ENCODE measurements around the gene STK24. TPM values are rescaled to one million over a fixed set of nuclear protein-coding genes. Genes with fewer than 3 reads are reported as not detected.

STK24 gene
- total RNA-seq, 6 donors from 2014 or later = 51.3 to 89.8 (median 78.6) TPM

DNA sequence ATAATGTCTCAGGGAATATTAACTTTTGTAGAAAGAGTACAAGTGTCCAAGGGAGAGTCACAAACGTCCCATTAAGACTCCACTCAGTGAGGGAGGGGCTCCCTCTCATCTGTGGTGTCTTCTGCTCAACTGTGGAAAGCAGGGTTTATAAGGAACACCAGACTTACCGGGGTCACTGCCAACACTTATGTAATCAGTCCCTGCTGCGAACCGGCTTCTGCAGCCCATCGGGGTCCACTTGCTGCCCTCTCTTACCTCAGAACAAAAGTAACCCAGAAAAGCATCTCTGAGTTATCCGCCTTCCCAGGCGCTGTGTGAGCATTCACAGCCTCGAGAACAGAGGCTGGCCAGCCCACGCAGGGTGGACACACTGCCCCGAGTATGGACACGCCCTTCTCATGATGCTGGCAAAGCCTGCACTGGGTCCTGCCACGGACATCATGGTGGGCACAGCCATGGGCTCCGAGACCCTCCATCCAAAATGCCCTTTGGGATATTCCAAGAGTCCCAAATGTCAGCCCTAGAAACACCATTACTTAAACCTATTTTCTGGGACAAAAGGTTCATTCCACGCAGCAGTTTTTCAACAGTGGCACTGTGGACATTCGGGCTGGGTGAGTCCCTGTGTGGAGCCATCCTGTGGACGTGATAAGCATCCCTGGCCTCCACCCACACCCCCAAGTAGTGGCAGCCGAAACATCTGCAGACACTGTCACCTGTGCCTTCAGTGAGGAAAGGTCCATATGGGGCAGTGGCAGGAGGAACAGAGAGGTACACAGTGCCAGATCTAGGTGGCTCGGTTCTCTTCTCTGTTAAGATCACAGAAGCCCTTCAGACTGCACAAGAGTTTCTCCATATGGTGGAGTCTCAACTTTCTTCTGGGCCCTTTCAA lies 63.9 kb downstream of the STK24 start:
- Histone ChIP-seq H3K4me1 (peaks cover 21 to 30% (median 26%) of the 10 kb centered on the region in 4 donors), H3K4me3 (no peak overlapping the region), H3K27ac (no peak overlapping the region), H3K9me3 (no peaks in the 10 kb centered on the region), H3K27me3 (no peaks in the 10 kb centered on the region), H3K36me3 (peaks cover 0 to 17% (median 2%) of the 10 kb centered on the region in 4 donors)
- ATAC-seq (ENCODE audit: low FRiP score in 2 of 2) (no peak), DNase-seq (peak in 1 of 2 donors; percentile 33)
- WGBS, 2 donors = 84 to 87% methylated on average over 15 to 18 of the region's 18 CpGs
- TF ChIP-seq EP300 (IDR thresholded peaks at IDR 0.05) = no peak
- TF ChIP-seq POLR2AphosphoS5 (IDR thresholded peaks at IDR 0.05) = no peak
- TF ChIP-seq, protein P1, sequence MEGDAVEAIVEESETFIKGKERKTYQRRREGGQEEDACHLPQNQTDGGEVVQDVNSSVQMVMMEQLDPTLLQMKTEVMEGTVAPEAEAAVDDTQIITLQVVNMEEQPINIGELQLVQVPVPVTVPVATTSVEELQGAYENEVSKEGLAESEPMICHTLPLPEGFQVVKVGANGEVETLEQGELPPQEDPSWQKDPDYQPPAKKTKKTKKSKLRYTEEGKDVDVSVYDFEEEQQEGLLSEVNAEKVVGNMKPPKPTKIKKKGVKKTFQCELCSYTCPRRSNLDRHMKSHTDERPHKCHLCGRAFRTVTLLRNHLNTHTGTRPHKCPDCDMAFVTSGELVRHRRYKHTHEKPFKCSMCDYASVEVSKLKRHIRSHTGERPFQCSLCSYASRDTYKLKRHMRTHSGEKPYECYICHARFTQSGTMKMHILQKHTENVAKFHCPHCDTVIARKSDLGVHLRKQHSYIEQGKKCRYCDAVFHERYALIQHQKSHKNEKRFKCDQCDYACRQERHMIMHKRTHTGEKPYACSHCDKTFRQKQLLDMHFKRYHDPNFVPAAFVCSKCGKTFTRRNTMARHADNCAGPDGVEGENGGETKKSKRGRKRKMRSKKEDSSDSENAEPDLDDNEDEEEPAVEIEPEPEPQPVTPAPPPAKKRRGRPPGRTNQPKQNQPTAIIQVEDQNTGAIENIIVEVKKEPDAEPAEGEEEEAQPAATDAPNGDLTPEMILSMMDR (IDR thresholded peaks at IDR 0.05) = no peak
- no peak for TF ChIP-seq POLR2A (IDR thresholded peaks at IDR 0.05)

DNA sequence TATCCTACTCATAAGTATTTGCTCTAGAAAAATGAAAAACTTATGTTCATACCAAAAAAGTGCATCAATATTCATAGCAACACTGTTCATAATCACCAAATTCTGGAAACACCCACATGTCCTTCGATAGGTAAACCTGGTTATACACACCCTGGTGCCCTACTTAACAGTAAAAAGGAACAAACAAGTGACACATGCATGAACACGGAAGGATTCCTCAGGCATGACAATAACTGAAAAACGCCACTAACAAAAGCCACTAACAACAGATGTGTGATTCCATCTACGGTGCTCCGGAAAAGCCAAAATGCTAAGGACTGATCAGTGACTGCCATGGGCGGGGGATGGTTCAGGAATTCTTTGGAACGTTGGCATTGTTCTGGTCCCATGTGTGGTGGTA lies 65.5 kb downstream of the STK24 start:
- no peak for ATAC-seq (ENCODE audit: low FRiP score in 2 of 2)
- Histone ChIP-seq H3K27me3 (no peaks in the 10 kb centered on the region), H3K36me3 (peaks cover 0 to 5% (median 0%) of the 10 kb centered on the region in 4 donors), H3K4me3 (no peak overlapping the region), H3K4me1 (peaks cover 37 to 44% (median 42%) of the 10 kb centered on the region in 4 donors), H3K9me3 (no peaks in the 10 kb centered on the region), H3K27ac (no peak overlapping the region)
- 88 to 90% methylated on average over 7 of the region's 7 CpGs for WGBS, 2 donors
- TF ChIP-seq POLR2AphosphoS5 (IDR thresholded peaks at IDR 0.05) (no peak), EP300 (IDR thresholded peaks at IDR 0.05) (no peak), POLR2A (IDR thresholded peaks at IDR 0.05) (no peak)
- TF ChIP-seq, protein P1 (IDR thresholded peaks at IDR 0.05) = no peak
- no peak for DNase-seq

DNA sequence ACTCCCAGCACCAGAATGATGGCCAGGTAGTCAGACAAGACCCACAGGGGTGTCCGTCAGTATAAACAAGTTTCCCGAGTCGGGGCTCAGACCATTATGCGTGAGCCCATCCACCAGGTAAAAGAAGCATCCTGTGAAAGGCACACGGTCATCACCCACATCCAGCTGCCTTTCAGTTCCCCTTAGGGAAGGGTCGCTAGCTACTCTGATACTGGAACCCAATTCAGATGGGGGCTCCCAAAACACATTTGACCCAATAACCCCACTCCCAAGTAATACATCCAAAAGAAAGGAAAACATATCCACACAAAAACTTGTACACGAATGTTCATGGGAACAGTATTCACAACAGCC lies 66.8 kb downstream of the STK24 start:
- Histone ChIP-seq H3K27me3 (no peaks in the 10 kb centered on the region), H3K9me3 (no peaks in the 10 kb centered on the region), H3K4me1 (peaks cover 47 to 53% (median 48%) of the 10 kb centered on the region in 4 donors), H3K27ac (peak overlapping the region; percentile 55 to 84 (median 76)), H3K36me3 (peaks cover 0 to 5% (median 0%) of the 10 kb centered on the region in 4 donors), H3K4me3 (no peak overlapping the region)
- WGBS, 2 donors = 92 to 97% methylated on average over 7 of the region's 7 CpGs
- no peak for ATAC-seq (ENCODE audit: low FRiP score in 2 of 2)
- no peak for DNase-seq
- TF ChIP-seq, protein P1 (IDR thresholded peaks at IDR 0.05) = no peak
- TF ChIP-seq POLR2AphosphoS5 (IDR thresholded peaks at IDR 0.05) (no peak), POLR2A (IDR thresholded peaks at IDR 0.05) (no peak), EP300 (IDR thresholded peaks at IDR 0.05) (no peak)

DNA sequence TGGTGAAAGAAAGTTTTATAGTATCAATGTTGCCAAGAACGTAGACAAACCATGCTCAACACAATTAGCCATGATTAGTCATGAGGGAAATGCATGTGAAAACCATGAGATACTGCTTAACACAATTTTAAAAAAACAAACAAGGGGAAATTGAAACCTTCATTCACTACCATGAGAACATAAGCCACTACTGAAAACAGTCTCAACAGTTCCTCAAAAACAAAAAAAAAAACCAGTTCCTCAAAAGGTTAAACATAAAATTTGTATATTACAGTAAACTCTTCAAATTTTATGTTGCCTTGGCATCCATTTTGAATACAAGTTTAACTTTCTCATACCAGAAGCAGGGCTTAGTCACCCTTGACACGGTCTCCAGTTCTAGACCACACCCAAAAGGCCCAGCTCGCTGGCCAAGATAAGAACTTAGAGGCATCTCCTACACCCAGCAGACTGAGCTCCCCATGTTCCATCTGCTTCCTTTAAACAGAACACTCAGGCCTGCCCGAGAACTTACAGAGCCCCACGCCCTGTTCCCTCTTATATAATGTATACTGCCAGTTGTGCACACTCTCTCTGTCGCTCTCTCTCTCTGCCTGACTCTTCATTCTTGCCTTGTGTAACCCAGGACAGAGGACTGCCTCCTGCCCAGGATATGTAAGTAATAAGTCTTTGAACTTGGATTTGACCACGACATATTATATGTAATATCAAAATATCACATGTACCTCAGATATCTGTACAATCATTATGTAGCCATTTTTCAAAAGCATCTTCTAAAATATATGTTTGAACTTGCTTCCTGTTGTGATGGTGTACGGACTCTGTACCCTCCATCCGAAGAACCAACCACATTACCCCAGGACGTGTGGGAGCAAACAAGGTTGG lies 67.4 kb downstream of the STK24 start:
- H3K27ac ChIP-seq = peak overlapping the region; percentile 55 to 84 (median 76)

More for the DNA sequence above, 67.4 kb downstream of the STK24 start:
- Histone ChIP-seq H3K27me3 (no peaks in the 10 kb centered on the region), H3K36me3 (peaks cover 0 to 5% (median 0%) of the 10 kb centered on the region in 4 donors), H3K4me1 (peaks cover 51 to 59% (median 54%) of the 10 kb centered on the region in 4 donors), H3K4me3 (no peak overlapping the region), H3K9me3 (no peaks in the 10 kb centered on the region)
- DNase-seq (peak in 1 of 2 donors; percentile 81), ATAC-seq (ENCODE audit: low FRiP score in 2 of 2) (peak; percentile 86 to 95)
- 54 to 57% methylated on average over 10 of the region's 10 CpGs for WGBS, 2 donors
- TF ChIP-seq POLR2AphosphoS5 (IDR thresholded peaks at IDR 0.05) (peak; percentile 23 to 72), EP300 (IDR thresholded peaks at IDR 0.05) (peak in 2 of 4 donors; percentile 43 to 78), POLR2A (IDR thresholded peaks at IDR 0.05) (peak in 1 of 4 donors; percentile 38)
- TF ChIP-seq, protein P1 (IDR thresholded peaks at IDR 0.05) = no peak

All from upper lobe of left lung (tissue), 6 donors.